Central memory CD8-positive, alpha-beta T cell (primary cell): ENCODE data around the gene GALNS.
A peak's percentile ranks its signal among the peaks of the same experiment; 100 is the strongest.

Experiments used
- ATAC-seq: fragments of 150-1000 bp; cut with Tn5 transposase; replicated peaks from 2 replicates; pipeline ENCODE4 v1.10.0; 2022; ENCODE audit warnings: mild to moderate bottlenecking, moderate FRiP score, moderate number of reproducible peaks; ENCODE audit not compliant: poor library complexity, severe bottlenecking; ENCODE audit errors: extremely low read depth
- DNase-seq, 2 donors: peaks; one replicate each; pipeline ENCODE4 v3.0.0; 2021; ENCODE audit warnings: low spot score in 2 of 2
- H3K27ac Mint-ChIP-seq: one replicate; pipeline ENCODE4 v1.8.0; 2022; ENCODE audit warnings: low read depth, mild to moderate bottlenecking, moderate library complexity, mixed read lengths
- H3K27me3 Mint-ChIP-seq: one replicate; pipeline ENCODE4 v1.8.0; 2022; ENCODE audit warnings: mixed read lengths
- H3K36me3 Mint-ChIP-seq: one replicate; pipeline ENCODE4 v1.8.0; 2022; ENCODE audit warnings: mild to moderate bottlenecking, moderate library complexity, mixed read lengths; ENCODE audit not compliant: insufficient read depth
- H3K4me1 Mint-ChIP-seq: one replicate; pipeline ENCODE4 v1.8.0; 2022; ENCODE audit warnings: mixed read lengths
- H3K4me3 Mint-ChIP-seq: one replicate; pipeline ENCODE4 v1.8.0; 2022; ENCODE audit warnings: mild to moderate bottlenecking, moderate library complexity, mixed read lengths
- H3K9me3 Mint-ChIP-seq: one replicate; pipeline ENCODE4 v1.8.0; 2022; ENCODE audit warnings: mixed read lengths

The GALNS gene

DNA sequence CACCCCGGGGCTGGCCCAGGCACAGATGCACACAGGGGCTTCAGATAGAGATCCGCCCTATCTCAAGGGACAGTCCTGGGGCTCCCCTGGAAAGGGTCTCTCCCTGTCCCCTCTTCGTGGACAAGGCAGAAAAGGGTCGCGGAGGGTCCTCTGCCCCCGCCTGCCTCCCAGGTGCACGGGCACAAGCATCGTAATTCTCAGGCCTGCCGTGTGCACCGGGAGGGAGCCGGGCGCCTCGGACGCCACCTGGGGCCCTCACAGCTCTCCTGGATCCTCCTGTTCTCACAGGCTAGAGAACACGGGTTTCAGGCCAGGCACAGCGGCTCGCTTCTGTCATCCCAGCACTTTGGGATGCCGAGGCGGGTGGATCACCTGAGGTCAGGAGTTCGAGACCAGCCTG, 21.6 kb upstream of the GALNS start:
- H3K27ac Mint-ChIP-seq = no peak overlapping the region
- ATAC-seq (no peak), DNase-seq (no peak)
- no peak overlapping the region for H3K4me3 Mint-ChIP-seq
- H3K36me3 Mint-ChIP-seq = peaks cover 5% of the 10 kb centered on the region
- peaks cover 4% of the 10 kb centered on the region for H3K4me1 Mint-ChIP-seq
- no peaks in the 10 kb centered on the region for H3K27me3 Mint-ChIP-seq
- H3K9me3 Mint-ChIP-seq = no peaks in the 10 kb centered on the region

DNA sequence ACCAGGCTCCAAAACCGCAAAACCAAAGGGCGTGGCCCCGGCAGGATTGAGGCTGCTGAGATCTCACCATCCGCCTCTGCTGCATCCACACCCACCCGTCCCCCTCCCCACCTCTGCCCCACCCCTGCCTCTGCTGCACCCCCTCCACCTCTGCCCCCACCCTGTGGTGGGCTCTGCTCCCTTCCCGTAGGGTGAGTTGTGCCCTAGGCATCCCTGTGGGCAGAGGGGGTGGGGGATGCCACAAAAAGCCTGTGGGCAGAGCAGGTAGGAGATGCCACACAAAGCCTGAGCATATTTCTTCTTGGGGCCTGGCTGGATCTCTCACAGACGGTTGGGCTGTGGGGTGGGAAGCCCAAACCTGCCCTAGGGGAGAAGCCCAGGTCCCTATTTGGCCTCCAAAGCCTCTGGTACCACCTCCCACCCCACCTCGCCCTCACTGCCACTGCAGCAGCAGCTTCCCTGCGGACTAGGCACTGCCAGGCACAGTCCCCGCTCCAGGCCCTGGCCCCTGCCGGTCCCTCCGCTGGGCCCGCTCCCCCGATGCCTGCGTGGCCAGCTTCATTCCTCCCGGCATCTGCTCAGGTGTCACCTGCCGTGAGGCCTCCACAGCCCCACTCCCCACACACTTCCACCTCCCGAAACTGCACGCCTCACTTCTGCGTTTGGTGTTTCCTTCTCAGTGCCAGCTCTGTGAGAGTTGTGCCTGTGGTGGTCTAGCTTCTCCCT, 21.0 kb upstream of the GALNS start:
- Mint-ChIP-seq H3K27me3 (no peaks in the 10 kb centered on the region), H3K9me3 (no peaks in the 10 kb centered on the region), H3K4me1 (peaks cover 4% of the 10 kb centered on the region), H3K27ac (no peak overlapping the region), H3K36me3 (peaks cover 5% of the 10 kb centered on the region), H3K4me3 (no peak overlapping the region)
- DNase-seq (no peak), ATAC-seq (no peak)

DNA sequence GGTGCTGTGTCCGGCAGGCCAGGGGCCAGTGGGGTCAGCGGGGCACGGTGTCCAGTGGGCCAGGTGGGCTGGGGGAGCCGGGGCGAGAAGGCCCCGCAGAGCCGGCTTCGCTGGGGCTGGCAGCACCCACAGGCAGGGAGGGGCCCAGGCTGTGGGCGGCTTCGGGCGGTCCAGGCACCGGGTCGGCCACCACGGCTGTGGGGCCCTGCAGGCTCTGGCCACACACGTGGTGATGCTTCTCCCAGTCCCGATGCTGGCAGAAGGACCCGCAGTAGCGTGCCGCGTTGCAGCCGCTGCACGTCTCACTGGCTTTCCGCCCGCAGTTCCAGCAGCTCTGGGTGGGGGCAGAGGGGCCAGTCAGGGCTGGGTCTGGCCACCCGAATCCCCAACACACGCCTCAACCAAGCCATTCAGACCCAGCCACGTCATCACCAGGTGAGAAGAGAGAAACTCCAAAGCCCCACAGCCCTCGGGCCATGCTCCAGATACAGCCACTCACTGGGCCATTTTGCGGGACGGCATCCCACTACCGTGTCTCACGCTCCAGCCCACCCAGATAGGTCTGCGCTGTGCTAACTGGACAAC, 20.3 kb upstream of the GALNS start:
- Mint-ChIP-seq H3K27ac (no peak overlapping the region), H3K4me3 (no peak overlapping the region)

DNA sequence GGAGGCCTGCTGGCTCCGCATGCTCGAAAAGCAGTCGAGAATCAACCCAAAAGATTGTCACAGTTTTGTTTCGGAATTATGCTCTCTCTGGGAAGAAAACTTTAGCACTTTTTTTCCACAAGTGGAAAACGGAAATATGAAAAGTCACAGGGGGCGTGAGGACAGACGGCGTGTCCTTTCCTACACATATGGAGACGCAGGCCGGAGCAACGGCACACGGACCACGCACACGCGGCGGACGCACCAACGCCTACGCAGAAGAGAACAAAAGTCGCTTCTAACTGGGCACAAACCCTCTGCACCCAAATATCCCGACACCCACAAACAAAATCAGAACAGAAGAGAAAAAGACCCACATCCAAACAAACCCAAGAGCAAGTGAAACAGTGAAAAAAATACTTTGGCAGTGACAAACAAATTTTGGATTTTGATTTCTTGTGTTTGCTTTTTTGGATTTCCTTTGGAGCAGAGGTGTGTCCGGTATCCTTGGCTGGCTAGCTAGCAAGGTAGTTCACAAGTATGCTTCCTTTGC, 19.0 kb upstream of the GALNS start:
- Mint-ChIP-seq H3K27me3 (peaks cover 11% of the 10 kb centered on the region), H3K9me3 (no peaks in the 10 kb centered on the region), H3K27ac (no peak overlapping the region), H3K4me1 (no peaks in the 10 kb centered on the region), H3K36me3 (peaks cover 3% of the 10 kb centered on the region), H3K4me3 (no peak overlapping the region)
- ATAC-seq = no peak
- no peak for DNase-seq

More for the DNA sequence above, 20.3 kb upstream of the GALNS start:
- Mint-ChIP-seq H3K36me3 (peaks cover 5% of the 10 kb centered on the region), H3K27me3 (no peaks in the 10 kb centered on the region), H3K4me1 (peaks cover under 1% of the 10 kb centered on the region), H3K9me3 (no peaks in the 10 kb centered on the region)
- DNase-seq (no peak), ATAC-seq (no peak)

DNA sequence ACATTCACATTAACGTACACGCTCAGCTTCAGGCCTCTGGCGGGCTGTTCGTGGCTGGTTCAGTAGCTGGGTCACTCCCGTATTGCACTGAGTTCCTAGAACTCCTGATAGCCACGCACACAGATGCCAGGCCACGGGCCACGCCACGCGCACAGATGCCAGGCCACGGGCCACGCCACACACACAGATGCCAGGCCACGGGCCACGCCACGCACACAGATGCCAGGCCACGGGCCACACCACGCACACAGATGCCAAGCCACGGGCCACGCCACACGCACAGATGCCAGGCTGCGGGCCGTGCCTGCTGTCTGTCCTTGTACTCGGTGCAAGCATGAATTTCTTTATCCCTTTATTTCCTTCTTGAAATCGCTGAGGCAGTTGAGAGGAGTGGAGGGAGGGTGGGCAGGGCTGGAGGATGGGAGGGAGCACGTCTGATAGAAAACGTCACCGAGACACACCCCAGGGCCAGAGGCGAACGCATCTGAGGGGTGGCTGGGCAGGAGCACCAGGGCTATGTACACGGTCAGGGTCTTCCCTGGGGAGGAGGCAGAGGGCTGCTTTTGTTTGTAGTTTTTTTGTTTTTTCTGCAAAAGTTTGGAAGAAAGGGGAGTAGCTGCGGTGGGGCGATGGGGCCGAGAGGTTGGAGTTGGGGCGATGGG, 18.3 kb upstream of the GALNS start:
- Mint-ChIP-seq H3K27ac (no peak overlapping the region), H3K4me3 (no peak overlapping the region), H3K27me3 (peaks cover 18% of the 10 kb centered on the region), H3K36me3 (peaks cover 3% of the 10 kb centered on the region), H3K9me3 (no peaks in the 10 kb centered on the region), H3K4me1 (no peaks in the 10 kb centered on the region)
- DNase-seq (no peak), ATAC-seq (no peak)

DNA sequence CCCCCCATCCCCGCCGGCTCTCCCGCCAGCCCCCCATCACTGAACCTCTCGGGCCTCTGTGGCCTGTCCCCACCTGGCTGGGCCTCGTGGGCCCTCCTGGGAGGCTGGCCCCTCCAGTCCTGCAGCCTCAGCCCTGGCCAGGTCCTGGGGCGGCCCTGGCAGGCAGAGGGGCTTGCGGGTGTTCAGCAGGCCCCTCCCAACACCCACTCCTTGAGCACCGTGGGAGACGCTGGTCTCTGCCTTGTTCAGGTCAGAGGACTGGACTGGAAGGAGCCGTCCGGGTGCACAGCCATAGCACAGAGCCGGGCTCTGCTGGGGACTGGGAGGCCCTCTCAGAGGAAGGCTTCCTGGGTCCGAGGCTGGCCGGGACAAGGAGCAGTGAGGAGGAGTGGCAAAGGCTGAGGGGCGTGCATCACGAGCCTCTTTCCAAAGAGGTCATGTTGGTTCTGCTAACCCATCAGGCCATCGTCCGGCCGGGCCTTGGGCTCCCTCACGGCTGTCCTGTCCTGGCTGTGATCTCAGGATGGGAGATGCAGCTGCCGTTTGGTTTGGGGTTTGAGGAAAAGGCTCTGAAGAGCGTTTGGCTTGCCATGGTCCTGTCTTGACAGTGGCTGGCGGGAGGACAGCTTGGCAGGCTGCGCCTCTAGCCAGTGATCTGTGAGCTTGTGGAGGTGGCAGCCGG, 16.0 kb upstream of the GALNS start:
- Mint-ChIP-seq H3K36me3 (peaks cover 3% of the 10 kb centered on the region), H3K27ac (no peak overlapping the region), H3K9me3 (no peaks in the 10 kb centered on the region), H3K27me3 (peaks cover 27% of the 10 kb centered on the region), H3K4me3 (no peak overlapping the region), H3K4me1 (no peaks in the 10 kb centered on the region)
- ATAC-seq (no peak), DNase-seq (no peak)

DNA sequence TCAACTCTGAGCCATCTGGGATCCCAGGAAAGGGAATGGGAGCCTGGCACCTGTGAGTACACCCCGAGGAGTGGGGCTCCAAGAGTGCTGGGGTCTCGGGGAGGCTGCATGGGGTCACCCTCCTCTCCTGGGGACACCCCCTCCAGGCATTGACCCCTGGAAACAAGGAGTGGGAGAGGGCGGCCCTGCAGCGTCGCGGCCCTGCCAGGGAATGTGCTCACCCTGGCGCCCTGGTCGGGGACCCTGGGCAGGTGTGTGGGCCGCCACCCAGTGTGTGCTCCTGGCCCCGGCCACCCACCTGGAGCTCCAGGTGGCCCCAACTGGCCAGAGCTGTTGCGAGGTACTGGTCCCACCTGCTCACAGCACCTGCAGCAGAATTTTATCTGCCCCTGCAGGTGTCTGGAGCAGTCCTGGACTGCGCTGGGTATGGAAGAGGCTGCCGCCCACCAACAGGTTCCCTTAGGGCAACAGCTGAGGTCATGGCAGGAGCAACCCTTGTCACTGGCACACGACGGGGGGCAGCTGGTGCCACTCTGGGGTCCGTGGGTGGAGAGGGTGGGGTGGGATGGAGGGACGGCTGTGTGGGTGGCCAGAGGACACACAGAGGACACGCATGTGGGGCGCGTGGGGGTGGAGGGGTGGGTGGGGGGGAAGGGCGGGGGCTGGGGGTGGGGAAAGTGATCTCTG, 15.1 kb upstream of the GALNS start:
- Mint-ChIP-seq H3K4me3 (no peak overlapping the region), H3K4me1 (no peaks in the 10 kb centered on the region), H3K9me3 (no peaks in the 10 kb centered on the region), H3K27me3 (peaks cover 27% of the 10 kb centered on the region), H3K36me3 (peaks cover 5% of the 10 kb centered on the region), H3K27ac (no peak overlapping the region)
- ATAC-seq (no peak), DNase-seq (no peak)

DNA sequence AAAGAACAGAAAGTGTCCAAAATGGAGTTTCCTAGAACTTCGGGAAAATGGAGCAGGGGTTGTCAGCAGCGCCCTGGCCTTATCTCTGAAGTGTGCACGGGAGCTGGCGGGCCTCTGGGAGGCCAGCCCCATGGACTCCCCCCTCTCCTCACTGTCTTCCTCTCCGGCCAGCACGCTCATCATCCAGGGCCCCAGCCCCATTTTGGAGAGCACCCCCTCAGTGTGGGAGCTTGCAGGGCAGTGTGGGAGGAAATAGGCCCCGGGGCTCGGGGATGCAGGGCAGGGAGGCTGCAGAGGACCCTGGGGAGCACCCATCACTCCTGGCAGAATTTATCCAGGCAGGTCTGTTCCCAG, 14.6 kb upstream of the GALNS start:
- H3K27me3 Mint-ChIP-seq = peaks cover 27% of the 10 kb centered on the region
- no peak for ATAC-seq
- no peak overlapping the region for H3K4me3 Mint-ChIP-seq
- H3K36me3 Mint-ChIP-seq = peaks cover 5% of the 10 kb centered on the region
- H3K27ac Mint-ChIP-seq = no peak overlapping the region
- no peak for DNase-seq
- no peaks in the 10 kb centered on the region for H3K9me3 Mint-ChIP-seq
- H3K4me1 Mint-ChIP-seq = no peaks in the 10 kb centered on the region

DNA sequence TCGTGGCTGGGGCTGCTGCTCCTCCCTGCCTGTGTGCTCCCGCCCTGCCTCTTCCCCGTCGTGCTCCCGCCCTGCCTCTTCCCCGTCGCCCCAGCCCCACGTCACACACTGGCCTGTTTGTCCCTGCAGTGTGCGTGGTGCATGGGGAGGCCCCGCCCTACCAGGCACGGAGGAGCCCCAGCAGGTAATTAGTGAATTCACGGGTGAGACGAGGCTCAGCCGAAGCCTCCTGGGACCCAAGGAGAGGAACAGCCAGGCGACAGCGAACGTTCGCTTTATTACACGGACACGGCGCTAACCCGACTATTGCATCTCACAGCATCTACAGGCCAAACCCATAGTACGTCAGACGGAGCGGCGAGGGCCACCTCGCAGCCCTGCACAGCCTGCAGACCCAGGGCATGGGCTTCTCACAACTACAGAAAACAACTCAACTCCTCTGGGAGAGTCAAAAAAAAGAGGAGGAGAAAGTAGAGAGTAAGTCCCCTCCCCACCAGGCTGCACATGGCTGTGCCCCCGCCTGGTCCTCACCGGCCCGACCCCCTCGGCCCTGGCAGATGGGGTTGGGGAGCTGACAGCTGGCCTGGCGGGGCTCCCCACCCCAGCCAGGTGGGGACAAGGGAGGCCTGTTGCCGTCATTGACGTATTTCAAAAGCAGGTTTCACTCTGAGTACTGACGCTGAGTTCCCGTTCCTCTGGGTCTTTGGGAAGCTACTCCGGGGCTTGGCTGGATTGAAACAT, 14.0 kb upstream of the GALNS start:
- Mint-ChIP-seq H3K4me3 (no peak overlapping the region), H3K27ac (no peak overlapping the region), H3K27me3 (peaks cover 27% of the 10 kb centered on the region), H3K4me1 (no peaks in the 10 kb centered on the region), H3K9me3 (no peaks in the 10 kb centered on the region), H3K36me3 (peaks cover 6% of the 10 kb centered on the region)
- ATAC-seq = peak; percentile 24
- no peak for DNase-seq

DNA sequence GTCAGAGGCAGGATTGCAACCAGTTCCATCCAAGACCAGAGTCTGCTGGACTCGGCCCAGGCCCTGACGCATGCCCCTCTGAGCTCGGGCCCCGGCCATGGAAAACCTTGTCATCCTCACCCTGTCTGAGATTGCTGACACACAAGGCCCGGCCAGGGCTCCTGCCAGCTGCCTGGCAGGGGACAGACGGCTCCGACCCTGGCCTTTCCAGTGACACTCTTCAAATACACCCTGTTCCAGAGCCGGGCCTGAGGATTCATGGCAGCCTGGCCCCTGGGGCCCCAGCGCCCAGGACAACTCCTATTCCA, 12.9 kb upstream of the GALNS start:
- peaks cover 6% of the 10 kb centered on the region for H3K36me3 Mint-ChIP-seq

DNA sequence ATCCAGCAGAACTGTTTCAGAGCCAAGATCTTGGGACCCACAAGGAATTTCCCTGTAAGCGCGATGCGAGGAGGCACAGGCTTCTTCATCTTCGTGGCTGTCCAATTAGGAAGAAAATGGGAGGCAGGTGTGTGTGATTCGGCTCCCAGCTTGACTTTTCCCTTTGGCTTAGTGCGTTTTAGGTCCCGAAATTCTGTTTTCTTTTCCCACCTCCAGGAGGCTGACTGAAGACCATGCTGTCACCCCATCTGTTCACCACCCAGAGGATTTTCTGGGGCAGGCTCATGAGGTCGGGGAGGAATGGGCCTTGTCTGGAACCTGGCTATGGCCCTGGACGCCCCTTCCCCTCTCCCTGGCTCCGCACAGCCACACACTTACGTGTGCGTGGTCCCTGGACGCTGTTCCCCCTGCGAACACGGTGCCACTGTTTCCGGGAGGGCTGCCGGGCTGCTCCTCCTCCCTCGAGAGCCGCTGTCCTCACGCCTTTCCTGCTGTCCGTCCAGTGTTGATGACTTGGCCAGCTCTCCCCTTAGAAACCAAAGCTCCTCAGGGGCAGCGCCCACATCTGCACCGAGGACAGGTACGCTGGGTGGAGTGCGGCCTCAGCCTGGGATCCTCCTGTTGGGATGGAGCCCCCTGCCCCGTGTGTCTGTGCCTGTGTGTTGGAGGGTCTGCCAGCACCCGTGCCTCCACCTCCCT, 12.4 kb upstream of the GALNS start:
- DNase-seq = no peak
- ATAC-seq = no peak
- H3K27ac Mint-ChIP-seq = no peak overlapping the region
- peaks cover 6% of the 10 kb centered on the region for H3K36me3 Mint-ChIP-seq
- peaks cover 27% of the 10 kb centered on the region for H3K27me3 Mint-ChIP-seq
- H3K4me1 Mint-ChIP-seq = no peaks in the 10 kb centered on the region
- no peak overlapping the region for H3K4me3 Mint-ChIP-seq
- no peaks in the 10 kb centered on the region for H3K9me3 Mint-ChIP-seq

More for the DNA sequence above, 12.9 kb upstream of the GALNS start:
- H3K4me3 Mint-ChIP-seq = no peak overlapping the region
- no peak overlapping the region for H3K27ac Mint-ChIP-seq
- H3K27me3 Mint-ChIP-seq = peaks cover 27% of the 10 kb centered on the region
- no peak for ATAC-seq
- H3K9me3 Mint-ChIP-seq = no peaks in the 10 kb centered on the region
- DNase-seq = no peak
- no peaks in the 10 kb centered on the region for H3K4me1 Mint-ChIP-seq
